AG04450 (cell line): ENCODE measurements around the gene LRRC71. TPM values are rescaled to one million over a fixed set of nuclear protein-coding genes. Genes with fewer than 3 reads are reported as not detected.

Source experiments
- CTCF ChIA-PET: fragments of 300-600, 350-600 bp; formaldehyde crosslinking; extraction: SDS; loops from one replicate; lab custom pipeline; 2022; ENCODE audit warnings: antibody characterized with exemption, inconsistent platforms; lab: Charles Lee
- POLR2A ChIA-PET: fragments of 350-600 bp; formaldehyde crosslinking; extraction: SDS; loops from one replicate; lab custom pipeline; 2021; ENCODE audit warnings: antibody characterized with exemption, inconsistent platforms; lab: Yijun Ruan, JAX
- DNase-seq: peaks from one replicate; pipeline ENCODE4 v3.0.0-alpha.2; 2011; ENCODE audit warnings: low read depth, low spot score
- H3K27ac ChIP-seq: one replicate; pipeline ENCODE4 v1.5.1; 2012; ENCODE audit warnings: low read depth, low read length, control low read depth
- H3K27me3 ChIP-seq: one replicate; pipeline ENCODE4 v1.6.0; 2012; ENCODE audit warnings: low read length; ENCODE audit not compliant: control insufficient read depth, insufficient read depth
- H3K4me3 ChIP-seq: 2 replicates; pipeline ENCODE4 v1.5.1; 2011; ENCODE audit warnings: mild to moderate bottlenecking, low read depth, low read length, control low read depth
- H3K9me3 ChIP-seq: 2 replicates; pipeline ENCODE4 v1.5.1; 2012; ENCODE audit warnings: low read length; ENCODE audit not compliant: control insufficient read depth, insufficient read depth
- polyA plus RNA-seq: library from polyadenylated mRNA; depleted of rRNA; stranded (reverse); fragments of >200 nt; gene quantifications from 2 replicates; pipeline ENCODE4 v1.2.3, GENCODE V29; 2011
- TF ChIP-seq, protein P1 (sequence below): IDR thresholded peaks from 2 replicates; pipeline ENCODE4 v1.5.1; 2011; ENCODE audit warnings: low read depth, low read length, control low read depth, inconsistent platforms

LRRC71 gene
- polyA plus RNA-seq, 1 experiment: not detected

- Histone ChIP-seq H3K27me3 (no peaks in the 10 kb centered on the region), H3K9me3 (peaks cover 9% of the 10 kb centered on the region), H3K27ac (no peak overlapping the region), H3K4me3 (no peak overlapping the region)
- TF ChIP-seq, protein P1, sequence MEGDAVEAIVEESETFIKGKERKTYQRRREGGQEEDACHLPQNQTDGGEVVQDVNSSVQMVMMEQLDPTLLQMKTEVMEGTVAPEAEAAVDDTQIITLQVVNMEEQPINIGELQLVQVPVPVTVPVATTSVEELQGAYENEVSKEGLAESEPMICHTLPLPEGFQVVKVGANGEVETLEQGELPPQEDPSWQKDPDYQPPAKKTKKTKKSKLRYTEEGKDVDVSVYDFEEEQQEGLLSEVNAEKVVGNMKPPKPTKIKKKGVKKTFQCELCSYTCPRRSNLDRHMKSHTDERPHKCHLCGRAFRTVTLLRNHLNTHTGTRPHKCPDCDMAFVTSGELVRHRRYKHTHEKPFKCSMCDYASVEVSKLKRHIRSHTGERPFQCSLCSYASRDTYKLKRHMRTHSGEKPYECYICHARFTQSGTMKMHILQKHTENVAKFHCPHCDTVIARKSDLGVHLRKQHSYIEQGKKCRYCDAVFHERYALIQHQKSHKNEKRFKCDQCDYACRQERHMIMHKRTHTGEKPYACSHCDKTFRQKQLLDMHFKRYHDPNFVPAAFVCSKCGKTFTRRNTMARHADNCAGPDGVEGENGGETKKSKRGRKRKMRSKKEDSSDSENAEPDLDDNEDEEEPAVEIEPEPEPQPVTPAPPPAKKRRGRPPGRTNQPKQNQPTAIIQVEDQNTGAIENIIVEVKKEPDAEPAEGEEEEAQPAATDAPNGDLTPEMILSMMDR: no peak
- no peak for DNase-seq
- ChIA-PET CTCF (interaction anchor here (0.8 to 1.3 kb wide), 3 partner anchors 9 to 19 kb away, joined by 3 to 4 read pairs (median 4); no protein-coding TSS in a partner anchor), POLR2A (no interaction called here)
These were observed 11.5 kb upstream of the LRRC71 start for GRCh38 chr1:156908955-156909354.

GRCh38 chr1:156909671-156910070, 10.8 kb upstream of the LRRC71 start:
- Histone ChIP-seq H3K27ac (no peak overlapping the region), H3K9me3 (peaks cover 9% of the 10 kb centered on the region), H3K4me3 (no peak overlapping the region), H3K27me3 (no peaks in the 10 kb centered on the region)
- TF ChIP-seq, protein P1: no peak
- no peak for DNase-seq
- CTCF ChIA-PET: interaction anchor here (0.8 to 1.3 kb wide), 3 partner anchors 10 to 18 kb away, joined by 3 to 4 read pairs (median 3); no protein-coding TSS in a partner anchor
- POLR2A ChIA-PET: no interaction called here

- CTCF ChIA-PET: interaction anchor here (0.6 to 2.1 kb wide), 11 partner anchors 9 to 207 kb away, joined by 3 to 9 read pairs (median 4); partner anchors contain the start of gene LRRC71
- POLR2A ChIA-PET: no interaction called here
- no peak overlapping the region for H3K4me3 ChIP-seq
- TF ChIP-seq, protein P1: peak; percentile 68
- no peak overlapping the region for H3K27ac ChIP-seq
- H3K27me3 ChIP-seq: no peaks in the 10 kb centered on the region
- peaks cover 9% of the 10 kb centered on the region for H3K9me3 ChIP-seq
- DNase-seq: no peak
These were observed 10.1 kb upstream of the LRRC71 start for GRCh38 chr1:156910309-156910782.

GRCh38 chr1:156911577-156912298, 8.7 kb upstream of the LRRC71 start:
- H3K4me3 ChIP-seq: no peak overlapping the region
- DNase-seq: no peak
- no peaks in the 10 kb centered on the region for H3K27me3 ChIP-seq
- TF ChIP-seq, protein P1: no peak
- H3K27ac ChIP-seq: no peak overlapping the region
- ChIA-PET POLR2A (no interaction called here), CTCF (interaction anchor here (1.5 to 2.1 kb wide), 4 partner anchors 9 to 20 kb away, joined by 4 to 9 read pairs (median 6); partner anchors contain the start of gene LRRC71)
- no peaks in the 10 kb centered on the region; the same call in 1 of the 2 replicates for H3K9me3 ChIP-seq

DNA sequence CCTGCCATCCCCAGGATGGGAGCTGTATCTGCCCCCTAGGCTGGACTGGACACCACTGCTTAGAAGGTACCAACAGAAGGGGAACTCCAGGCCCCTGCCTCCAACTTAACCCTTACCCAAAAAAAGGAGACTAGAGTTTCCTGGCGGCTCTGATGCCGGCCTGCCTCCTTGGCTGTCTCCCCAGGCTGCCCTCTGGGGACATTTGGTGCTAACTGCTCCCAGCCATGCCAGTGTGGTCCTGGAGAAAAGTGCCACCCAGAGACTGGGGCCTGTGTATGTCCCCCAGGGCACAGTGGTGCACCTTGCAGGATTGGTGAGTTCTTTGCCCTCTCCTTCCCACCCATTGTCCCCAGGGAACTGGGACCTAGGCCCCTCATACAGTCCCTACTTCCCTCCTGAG, 8.1 kb upstream of the LRRC71 start:
- H3K4me3 ChIP-seq: no peak overlapping the region
- no peaks in the 10 kb centered on the region for H3K27me3 ChIP-seq
- ChIA-PET CTCF (interaction anchor here (2.1 kb wide), 1 partner anchor 8 kb away, joined by 9 read pairs; the partner anchor contains the start of gene LRRC71), POLR2A (no interaction called here)
- H3K9me3 ChIP-seq: no peaks in the 10 kb centered on the region; the same call in 1 of the 2 replicates
- DNase-seq: no peak
- TF ChIP-seq, protein P1: no peak
- no peak overlapping the region for H3K27ac ChIP-seq
